GM12801 (cell line): ENCODE results near the gene DEPDC5.

Source experiments
- CTCF ChIP-seq: IDR thresholded peaks from one replicate; pipeline ENCODE4 v1.5.1; 2011; ENCODE audit warnings: control low read depth; ENCODE audit not compliant: insufficient read length; ENCODE audit errors: extremely low read depth

Gene DEPDC5

GRCh38 chr22:31730344-31730711 is 23.5 kb upstream of the DEPDC5 start:
- no peak for TF ChIP-seq CTCF

GRCh38 chr22:31732089-31732829 is 21.6 kb upstream of the DEPDC5 start:
- TF ChIP-seq CTCF = no peak

GRCh38 chr22:31733580-31734079 is 20.2 kb upstream of the DEPDC5 start:
- TF ChIP-seq CTCF = no peak

GRCh38 chr22:31734512-31734911 is 19.3 kb upstream of the DEPDC5 start:
- no peak for TF ChIP-seq CTCF

- no peak for TF ChIP-seq CTCF
Measured at GRCh38 chr22:31736458-31736857, 17.4 kb upstream of the DEPDC5 start.

GRCh38 chr22:31737932-31738331 is 15.9 kb upstream of the DEPDC5 start:
- TF ChIP-seq CTCF = no peak

- TF ChIP-seq CTCF = no peak
Measured at GRCh38 chr22:31738566-31738965, 15.3 kb upstream of the DEPDC5 start.

- TF ChIP-seq CTCF = no peak
Measured at GRCh38 chr22:31739795-31740201, 14.0 kb upstream of the DEPDC5 start.
